ENCODE results near the gene APOL6.

DNA sequence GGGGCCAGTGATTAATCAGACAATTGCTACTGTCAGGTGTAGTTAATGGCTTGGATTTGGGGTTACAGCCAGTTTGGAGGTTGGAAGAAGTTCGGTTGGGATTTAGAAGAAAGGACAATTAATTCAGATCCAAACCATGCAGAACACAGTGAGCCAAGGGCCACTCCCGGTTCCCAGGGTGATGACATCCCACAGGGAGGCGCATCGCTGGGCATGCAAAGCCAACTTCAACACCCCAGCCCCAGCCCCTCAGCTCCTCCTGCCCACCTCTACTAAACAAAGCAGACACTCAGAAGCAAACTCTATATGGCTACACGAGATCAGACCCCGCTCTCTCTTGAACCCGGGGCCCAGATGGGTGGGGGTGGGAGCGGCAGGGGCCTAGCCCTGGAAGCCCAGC lies 41.3 kb upstream of the APOL6 start:
- TF ChIP-seq, protein P1, sequence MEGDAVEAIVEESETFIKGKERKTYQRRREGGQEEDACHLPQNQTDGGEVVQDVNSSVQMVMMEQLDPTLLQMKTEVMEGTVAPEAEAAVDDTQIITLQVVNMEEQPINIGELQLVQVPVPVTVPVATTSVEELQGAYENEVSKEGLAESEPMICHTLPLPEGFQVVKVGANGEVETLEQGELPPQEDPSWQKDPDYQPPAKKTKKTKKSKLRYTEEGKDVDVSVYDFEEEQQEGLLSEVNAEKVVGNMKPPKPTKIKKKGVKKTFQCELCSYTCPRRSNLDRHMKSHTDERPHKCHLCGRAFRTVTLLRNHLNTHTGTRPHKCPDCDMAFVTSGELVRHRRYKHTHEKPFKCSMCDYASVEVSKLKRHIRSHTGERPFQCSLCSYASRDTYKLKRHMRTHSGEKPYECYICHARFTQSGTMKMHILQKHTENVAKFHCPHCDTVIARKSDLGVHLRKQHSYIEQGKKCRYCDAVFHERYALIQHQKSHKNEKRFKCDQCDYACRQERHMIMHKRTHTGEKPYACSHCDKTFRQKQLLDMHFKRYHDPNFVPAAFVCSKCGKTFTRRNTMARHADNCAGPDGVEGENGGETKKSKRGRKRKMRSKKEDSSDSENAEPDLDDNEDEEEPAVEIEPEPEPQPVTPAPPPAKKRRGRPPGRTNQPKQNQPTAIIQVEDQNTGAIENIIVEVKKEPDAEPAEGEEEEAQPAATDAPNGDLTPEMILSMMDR (conservative IDR thresholded peaks at IDR 0.05) = no peak
- TF ChIP-seq ZFX (IDR thresholded peaks at IDR 0.05) = no peak
